Tibial nerve (tissue), 4 donors: Measurements from ENCODE around the gene CMIP.

Source experiments
- EP300 ChIP-seq, 2 donors: sonication (generic); formaldehyde crosslinking; IDR thresholded peaks; one replicate each; pipeline ENCODE4 v1.6.1; 2017; ENCODE audit warnings: antibody characterized with exemption in 2 of 2, mild to moderate bottlenecking in 1 of 2
- POLR2A ChIP-seq, 2 donors: fragments of 450-650 bp; IDR thresholded peaks; one replicate each; pipeline ENCODE4 v1.6.1; 2017; ENCODE audit warnings: antibody characterized with exemption in 2 of 2, mild to moderate bottlenecking in 2 of 2, moderate library complexity in 2 of 2
- TF ChIP-seq, protein P1 (sequence below), 5 experiments: fragments of 200-600 bp in 3 of 5; fragments of 450-650 bp in 2 of 5; sonication (generic) in 3 of 5; IDR thresholded peaks; one replicate each; pipeline ENCODE4 v1.5.1; 2016 to 2019; ENCODE audit warnings: antibody characterized with exemption in 5 of 5, mild to moderate bottlenecking in 3 of 5, moderate library complexity in 2 of 5

DNA sequence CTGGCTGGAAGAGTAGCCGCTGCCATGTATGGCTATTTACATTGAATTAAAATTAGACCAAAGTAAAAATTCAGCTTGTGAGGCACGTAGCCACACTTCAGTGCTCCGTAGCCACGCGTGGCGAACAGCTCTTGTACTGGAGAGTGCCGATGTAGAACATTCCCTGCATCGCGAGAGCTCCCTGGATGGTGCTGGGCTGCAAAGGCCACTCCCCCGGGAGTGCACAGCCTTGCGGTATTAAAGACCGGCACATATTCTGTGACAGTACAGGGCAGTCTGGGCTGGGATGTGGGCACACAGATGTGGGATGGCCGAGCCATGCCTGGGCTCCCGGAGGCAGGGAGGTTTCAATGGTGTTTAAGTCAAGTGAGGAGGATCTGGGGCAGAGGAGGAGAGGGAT, 102.2 kb downstream of the CMIP start:
- TF ChIP-seq POLR2A (IDR thresholded peaks at IDR 0.05) (no peak), EP300 (IDR thresholded peaks at IDR 0.05) (no peak)
- TF ChIP-seq, protein P1, sequence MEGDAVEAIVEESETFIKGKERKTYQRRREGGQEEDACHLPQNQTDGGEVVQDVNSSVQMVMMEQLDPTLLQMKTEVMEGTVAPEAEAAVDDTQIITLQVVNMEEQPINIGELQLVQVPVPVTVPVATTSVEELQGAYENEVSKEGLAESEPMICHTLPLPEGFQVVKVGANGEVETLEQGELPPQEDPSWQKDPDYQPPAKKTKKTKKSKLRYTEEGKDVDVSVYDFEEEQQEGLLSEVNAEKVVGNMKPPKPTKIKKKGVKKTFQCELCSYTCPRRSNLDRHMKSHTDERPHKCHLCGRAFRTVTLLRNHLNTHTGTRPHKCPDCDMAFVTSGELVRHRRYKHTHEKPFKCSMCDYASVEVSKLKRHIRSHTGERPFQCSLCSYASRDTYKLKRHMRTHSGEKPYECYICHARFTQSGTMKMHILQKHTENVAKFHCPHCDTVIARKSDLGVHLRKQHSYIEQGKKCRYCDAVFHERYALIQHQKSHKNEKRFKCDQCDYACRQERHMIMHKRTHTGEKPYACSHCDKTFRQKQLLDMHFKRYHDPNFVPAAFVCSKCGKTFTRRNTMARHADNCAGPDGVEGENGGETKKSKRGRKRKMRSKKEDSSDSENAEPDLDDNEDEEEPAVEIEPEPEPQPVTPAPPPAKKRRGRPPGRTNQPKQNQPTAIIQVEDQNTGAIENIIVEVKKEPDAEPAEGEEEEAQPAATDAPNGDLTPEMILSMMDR (IDR thresholded peaks at IDR 0.05), result no peak
